K562 (cell line): Measurements from ENCODE around the gene TTLL11. TPM values are rescaled to one million over a fixed set of nuclear protein-coding genes. Genes with fewer than 3 reads are reported as not detected.
A peak's percentile ranks its signal among the peaks of the same experiment; 100 is the strongest.

ENCODE experiments used
- ATF3 ChIP-seq, 2 experiments: fragments of 450-650 bp in 1 of 2; sonication (generic) in 1 of 2; formaldehyde crosslinking in 1 of 2; IDR thresholded peaks in 1 of 2; conservative IDR thresholded peaks in 1 of 2; 2 replicates each; pipeline versions ENCODE4 v1.6.1 to v1.8.1; 2016 to 2023; ENCODE audit warnings: mild to moderate bottlenecking in 2 of 2, moderate library complexity in 2 of 2, inconsistent platforms in 1 of 2, missing genetic modification reagents in 1 of 2
- CC2D1A ChIP-seq: fragments of 450-650 bp; IDR thresholded peaks from 2 replicates; pipeline ENCODE4 v1.6.1; 2017; ENCODE audit warnings: mild to moderate bottlenecking
- DEAF1 ChIP-seq: fragments of 450-650 bp; formaldehyde crosslinking; IDR thresholded peaks from 2 replicates; pipeline ENCODE4 v1.4.0; 2020; ENCODE audit warnings: mild to moderate bottlenecking, moderate library complexity
- ELF1 ChIP-seq: fragments of 200-800 bp; sonication (Bioruptor generic); IDR thresholded peaks from 2 replicates; pipeline ENCODE4 v1.6.1; 2016; ENCODE audit warnings: missing genetic modification characterization, missing compliant biosample characterization
- EZH2 ChIP-seq: IDR thresholded peaks from 2 replicates; pipeline ENCODE4 v1.6.1; 2012; ENCODE audit warnings: low read depth, mild to moderate bottlenecking, inconsistent platforms, low read length, borderline replicate concordance
- FOXP1 ChIP-seq: sonication (generic); formaldehyde crosslinking; IDR thresholded peaks from 2 replicates; pipeline ENCODE4 v1.8.0; 2022; ENCODE audit warnings: mild to moderate bottlenecking, missing genetic modification reagents
- FOXP4 ChIP-seq: sonication (generic); formaldehyde crosslinking; IDR thresholded peaks from 2 replicates; pipeline ENCODE4 v1.8.0; 2022; ENCODE audit warnings: mild to moderate bottlenecking, missing genetic modification reagents, borderline replicate concordance
- HCFC1 ChIP-seq: IDR thresholded peaks from 2 replicates; pipeline ENCODE4 v1.6.1; 2012; ENCODE audit warnings: low read depth, low read length, improper control_type of control experiment
- HDAC2 ChIP-seq: fragments of 450-650 bp; IDR thresholded peaks from 2 replicates; pipeline ENCODE4 v1.6.1; 2016; ENCODE audit warnings: mild to moderate bottlenecking
- PKNOX1 ChIP-seq: fragments of 450-650 bp; IDR thresholded peaks from 2 replicates; pipeline ENCODE4 v1.6.1; 2016
- POLR3G ChIP-seq: IDR thresholded peaks from 2 replicates; pipeline ENCODE4 v1.6.1; 2011; ENCODE audit not compliant: insufficient read length, insufficient replicate concordance; ENCODE audit errors: extremely low read depth
- SLC30A9 ChIP-seq: fragments of 250-450 bp; sonication (Bioruptor Pico); IDR thresholded peaks from 2 replicates; pipeline ENCODE4 v1.8.0; 2022; ENCODE audit warnings: mild to moderate bottlenecking, moderate library complexity
- SRSF9 ChIP-seq: fragments of 200-400 bp; formaldehyde crosslinking; IDR thresholded peaks from 2 replicates; pipeline ENCODE4 v1.6.1; 2017; ENCODE audit warnings: low read depth, low read length, borderline replicate concordance
- STAT5B ChIP-seq: fragments of 250-450 bp; sonication (Bioruptor Pico); IDR thresholded peaks from 2 replicates; pipeline ENCODE4 v1.8.0; 2021; ENCODE audit warnings: mild to moderate bottlenecking, inconsistent platforms
- ZBTB49 ChIP-seq: sonication (generic); formaldehyde crosslinking; IDR thresholded peaks from 2 replicates; pipeline ENCODE4 v1.8.0; 2022; ENCODE audit warnings: missing genetic modification reagents, mild to moderate bottlenecking, borderline replicate concordance
- ZNF133 ChIP-seq: fragments of 250-450 bp; sonication (Bioruptor Pico); IDR thresholded peaks from 2 replicates; pipeline ENCODE4 v1.4.0; 2020; ENCODE audit warnings: mild to moderate bottlenecking
- ZNF282 ChIP-seq: sonication (generic); formaldehyde crosslinking; IDR thresholded peaks from 2 replicates; pipeline ENCODE4 v1.8.1; 2023; ENCODE audit warnings: missing genetic modification reagents
- ZNF444 ChIP-seq: fragments of 250-450 bp; sonication (Bioruptor Pico); IDR thresholded peaks from 2 replicates; pipeline ENCODE4 v1.4.0; 2020; ENCODE audit warnings: mild to moderate bottlenecking, moderate library complexity
- ZNF695 ChIP-seq: fragments of 450-650 bp; formaldehyde crosslinking; IDR thresholded peaks from 2 replicates; pipeline ENCODE4 v1.4.0; 2020; ENCODE audit warnings: mild to moderate bottlenecking, moderate library complexity
- polyA plus RNA-seq, 8 experiments: library from polyadenylated mRNA; depleted of rRNA in 4 of 8; stranded (reverse) in 5 of 8; unstranded in 3 of 8; fragments of >200 nt; fragmentation: Nextera tagmentation in 2 of 8; fragmentation: Illumina TruSeq in 1 of 8; extraction: Ambion mirVana in 2 of 8; extraction: Trizol in 1 of 8; gene quantifications; 2 replicates each; pipeline versions ENCODE4 v1.2.1 to v1.2.3, GENCODE V29; 2011 to 2014; ENCODE audit warnings: inconsistent platforms in 1 of 8, missing spikeins in 1 of 8
- total RNA-seq, 7 experiments: library from RNA; depleted of rRNA in 6 of 7; stranded (reverse); fragments of >200 nt in 6 of 7; fragmentation: Illumina TruSeq in 2 of 7; extraction: Trizol in 2 of 7; gene quantifications; 2 replicates each; pipeline versions ENCODE4 v1.2.1 to v1.2.3, GENCODE V29; 2011 to 2021; ENCODE audit warnings: low replicate concordance in 1 of 7

TTLL11 gene
- total and polyA plus RNA-seq, 9 of the 15 experiments (the other 6 are each of a cell fraction or from before 2014, with no cell fraction given) = 0.83 to 4.4 (median 2.7) TPM

- TF ChIP-seq DEAF1 (CRISPR knock-in tag) (no peak), ZNF282 (CRISPR knock-in tag) (no peak), STAT5B (CRISPR knock-in tag) (no peak), PKNOX1 (no peak), ATF3 (IDR thresholded peaks at IDR 0.05) (no peak), ATF3 (CRISPR knock-in tag; conservative IDR thresholded peaks at IDR 0.05) (peak; percentile 33; the same call in 1 of the 2 replicates), POLR3G (no peak), HCFC1 (no peak), ZNF133 (no peak), ELF1 (tag) (no peak), FOXP4 (CRISPR knock-in tag) (no peak), ZNF695 (CRISPR knock-in tag) (no peak), FOXP1 (CRISPR knock-in tag) (no peak), HDAC2 (peak; percentile 53; the same call in 1 of the 2 replicates), SLC30A9 (CRISPR knock-in tag) (no peak), SRSF9 (no peak), CC2D1A (peak; percentile 20; the same call in 1 of the 2 replicates), ZBTB49 (CRISPR knock-in tag) (no peak), ZNF444 (no peak), EZH2 (no peak)
Measured at GRCh38 chr9:122051351-122052321, 41.5 kb downstream of the TTLL11 start (continued).
